ENCODE data around the gene CSGALNACT2. TPM values are rescaled to one million over a fixed set of nuclear protein-coding genes. Genes with fewer than 3 reads are reported as not detected.

Gene CSGALNACT2
- total and polyA plus RNA-seq, 10 of the 15 experiments (the other 5 are each of a cell fraction or from before 2014, with no cell fraction given), result 2.5 to 12.6 (median 8.7) TPM

- no peak overlapping the region for H3K27ac ChIP-seq (ENCODE audit: control insufficient read depth, insufficient read depth)
- in situ Hi-C loops (cut with MboI), result loop anchor here (10.0 to 25.0 kb wide), 3 partner anchors 282 to 576 kb away; partner anchors contain the start of genes HNRNPF and ZNF33B
- H3K79me2 ChIP-seq (ENCODE audit: control insufficient read depth, insufficient read depth, low read length), result no peaks in the 10 kb centered on the region
- CTCF ChIA-PET, result no interaction called here
- no peak overlapping the region for H3K9ac ChIP-seq (ENCODE audit: control insufficient read depth, insufficient read depth, low read length)
- SMC1A ChIA-PET (ENCODE audit: uncharacterized antibody, unreplicated experiment), result interaction anchor here (1.3 to 2.8 kb wide), 2 partner anchors 9 kb away, joined by 3 to 7 read pairs; no protein-coding TSS in a partner anchor
- 81% methylated on average over 18 of the region's 18 CpGs for WGBS (ENCODE audit: insufficient coverage, insufficient replicate concordance, low lambda C conversion rate, missing lambda C conversion rate)
- no peaks in the 10 kb centered on the region for H3K9me3 ChIP-seq (replicated peaks; ENCODE audit: control insufficient read depth, insufficient read depth, low read length)
- H3K4me1 ChIP-seq (ENCODE audit: control insufficient read depth, insufficient read depth, low read length), result peaks cover 31% of the 10 kb centered on the region
- H3K27me3 ChIP-seq (replicated peaks in 1 of 2; ENCODE audit: control insufficient read depth in 2 of 2, insufficient read depth in 2 of 2, low read length in 1 of 2), result no peaks in the 10 kb centered on the region
- intact Hi-C loops (cut with micrococcal nuclease; ENCODE audit: unreplicated experiment), result loop anchor here (10.0 kb wide), 1 partner anchor 496 kb away; the partner anchor contains the start of gene ZNF33B
- FAIRE-seq (no peak), DNase-seq (ENCODE audit: low read depth, low spot score) (no peak), ATAC-seq (no peak)
- no peaks in the 10 kb centered on the region for H4K20me1 ChIP-seq (ENCODE audit: control insufficient read depth, insufficient read depth)
- RAD21 ChIA-PET (ENCODE audit: unreplicated experiment), result no interaction called here
- BruUV-seq (replicated peaks), result no TSS peak
- POLR2A ChIA-PET, result no interaction called here
- no peak overlapping the region for H3K4me2 ChIP-seq (ENCODE audit: control insufficient read depth, insufficient read depth)
- no peak overlapping the region for H3K4me3 ChIP-seq
- H3K36me3 ChIP-seq (ENCODE audit: control insufficient read depth in 2 of 2, insufficient read depth in 2 of 2, low read length in 1 of 2), result no peaks in the 10 kb centered on the region
- no peak overlapping the region for H2AFZ ChIP-seq (ENCODE audit: control insufficient read depth, low read depth, low read length)
- no peak for TF ChIP-seq NFXL1 (IDR thresholded peaks at IDR 0.05; ENCODE audit: borderline replicate concordance)
- peak; percentile 16 for TF ChIP-seq BCL3 (IDR thresholded peaks at IDR 0.05; ENCODE audit: borderline replicate concordance, insufficient read depth, low read depth, low read length, poor library complexity, severe bottlenecking)
Measured at GRCh38 chr10:43130770-43131171, 7.5 kb upstream of the CSGALNACT2 start.

GRCh38 chr10:43131256-43131655, 7.0 kb upstream of the CSGALNACT2 start:
- no TSS peak for BruUV-seq (replicated peaks)
- no peaks in the 10 kb centered on the region for H3K79me2 ChIP-seq (ENCODE audit: control insufficient read depth, insufficient read depth, low read length)
- H3K4me2 ChIP-seq (ENCODE audit: control insufficient read depth, insufficient read depth), result no peak overlapping the region
- H3K4me3 ChIP-seq, result no peak overlapping the region
- no peak overlapping the region for H2AFZ ChIP-seq (ENCODE audit: control insufficient read depth, low read depth, low read length)
- ATAC-seq (no peak), FAIRE-seq (no peak), DNase-seq (ENCODE audit: low read depth, low spot score) (no peak)
- no peaks in the 10 kb centered on the region for H3K36me3 ChIP-seq (ENCODE audit: control insufficient read depth in 2 of 2, insufficient read depth in 2 of 2, low read length in 1 of 2)
- no peaks in the 10 kb centered on the region for H3K9me3 ChIP-seq (replicated peaks; ENCODE audit: control insufficient read depth, insufficient read depth, low read length)
- H3K27me3 ChIP-seq (replicated peaks in 1 of 2; ENCODE audit: control insufficient read depth in 2 of 2, insufficient read depth in 2 of 2, low read length in 1 of 2), result no peaks in the 10 kb centered on the region
- ChIA-PET SMC1A (ENCODE audit: uncharacterized antibody, unreplicated experiment) (interaction anchor here (1.3 kb wide), 1 partner anchor 9 kb away, joined by 3 read pairs; no protein-coding TSS in a partner anchor), POLR2A (no interaction called here), CTCF (no interaction called here), RAD21 (ENCODE audit: unreplicated experiment) (no interaction called here)
- no peaks in the 10 kb centered on the region for H4K20me1 ChIP-seq (ENCODE audit: control insufficient read depth, insufficient read depth)
- in situ Hi-C loops (cut with MboI) (loop anchor here (10.0 to 25.0 kb wide), 3 partner anchors 281 to 576 kb away; partner anchors contain the start of genes HNRNPF and ZNF33B), intact Hi-C loops (cut with micrococcal nuclease; ENCODE audit: unreplicated experiment) (loop anchor here (10.0 kb wide), 1 partner anchor 496 kb away; the partner anchor contains the start of gene ZNF33B)
- H3K4me1 ChIP-seq (ENCODE audit: control insufficient read depth, insufficient read depth, low read length), result peaks cover 31% of the 10 kb centered on the region
- WGBS (ENCODE audit: insufficient coverage, insufficient replicate concordance, low lambda C conversion rate, missing lambda C conversion rate), result 86% methylated on average over 11 of the region's 11 CpGs
- no peak overlapping the region for H3K27ac ChIP-seq (ENCODE audit: control insufficient read depth, insufficient read depth)
- no peak overlapping the region for H3K9ac ChIP-seq (ENCODE audit: control insufficient read depth, insufficient read depth, low read length)
- TF ChIP-seq HSF1 (IDR thresholded peaks at IDR 0.05; ENCODE audit: low read depth, low read length) (no peak), MXI1 (IDR thresholded peaks at IDR 0.05; ENCODE audit: low read depth, low read length) (no peak), RAD51 (IDR thresholded peaks at IDR 0.05) (no peak), NFYB (IDR thresholded peaks at IDR 0.05; ENCODE audit: insufficient read depth, low read depth, low read length) (no peak), PBX3 (IDR thresholded peaks at IDR 0.05; ENCODE audit: insufficient replicate concordance, low read depth, low read length) (no peak), ZNF207 (IDR thresholded peaks at IDR 0.05; ENCODE audit: borderline replicate concordance) (no peak), ESRRA (IDR thresholded peaks at IDR 0.05; ENCODE audit: low read length) (no peak), HCFC1 (IDR thresholded peaks at IDR 0.05; ENCODE audit: low read length) (no peak), ZZZ3 (IDR thresholded peaks at IDR 0.05; ENCODE audit: control insufficient read depth, insufficient read length, low read depth) (no peak), FOXM1 (IDR thresholded peaks at IDR 0.05; ENCODE audit: low read depth, low read length) (no peak), RBBP5 (conservative IDR thresholded peaks at IDR 0.05) (no peak), NBN (IDR thresholded peaks at IDR 0.05) (no peak), BACH1 (IDR thresholded peaks at IDR 0.05; ENCODE audit: borderline replicate concordance) (no peak)
